K562 (cell line): Measurements from ENCODE around the gene CDKL4. TPM values are rescaled to one million over a fixed set of nuclear protein-coding genes. Genes with fewer than 3 reads are reported as not detected.

Experiments used
- ARID3B ChIP-seq: fragments of 250-450 bp; sonication (Bioruptor Pico); IDR thresholded peaks from 2 replicates; pipeline ENCODE4 v1.4.0; 2020; ENCODE audit warnings: borderline replicate concordance
- BCL6 ChIP-seq: fragments of 250-450 bp; sonication (Bioruptor Pico); IDR thresholded peaks from 2 replicates; pipeline ENCODE4 v1.4.0; 2020
- CBFA2T3 ChIP-seq: fragments of 450-650 bp; IDR thresholded peaks from 2 replicates; pipeline ENCODE4 v1.6.1; 2017
- CHD7 ChIP-seq: fragments of 200-600 bp; sonication (generic); IDR thresholded peaks from one replicate; pipeline ENCODE4 v1.6.1; 2012; ENCODE audit warnings: mild to moderate bottlenecking, low read depth, low read length, inconsistent platforms
- CXXC5 ChIP-seq: fragments of 250-450 bp; sonication (Bioruptor Pico); IDR thresholded peaks from 2 replicates; pipeline ENCODE4 v1.8.0; 2022; ENCODE audit warnings: inconsistent platforms, mild to moderate bottlenecking, moderate library complexity
- ESRRB ChIP-seq: fragments of 250-450 bp; sonication (Bioruptor Pico); IDR thresholded peaks from 2 replicates; pipeline ENCODE4 v1.5.0; 2020; ENCODE audit warnings: mild to moderate bottlenecking, moderate library complexity, borderline replicate concordance
- ETV1 ChIP-seq: fragments of 450-650 bp; conservative IDR thresholded peaks from 2 replicates; pipeline ENCODE4 v1.6.1; 2016; ENCODE audit warnings: missing genetic modification characterization, control low read depth, low read depth, missing compliant biosample characterization
- FOXK1 ChIP-seq: sonication (generic); formaldehyde crosslinking; IDR thresholded peaks from 2 replicates; pipeline ENCODE4 v1.8.0; 2022; ENCODE audit warnings: missing genetic modification reagents, mild to moderate bottlenecking, borderline replicate concordance
- HSF4 ChIP-seq: fragments of 250-450 bp; sonication (Bioruptor Pico); IDR thresholded peaks from 2 replicates; pipeline ENCODE4 v2.1.2; 2022; ENCODE audit warnings: mild to moderate bottlenecking, moderate library complexity, borderline replicate concordance
- MAFF ChIP-seq: IDR thresholded peaks from 2 replicates; pipeline ENCODE4 v1.6.1; 2012; ENCODE audit warnings: low read length, improper control_type of control experiment
- MEIS2 ChIP-seq: fragments of 450-650 bp; IDR thresholded peaks from 2 replicates; pipeline ENCODE4 v1.6.1; 2014; ENCODE audit warnings: mild to moderate bottlenecking; ENCODE audit not compliant: partially characterized antibody
- RHOXF2B ChIP-seq: fragments of 250-450 bp; sonication (Bioruptor Pico); conservative IDR thresholded peaks from 2 replicates; pipeline ENCODE4 v1.5.1; 2021
- XRCC4 ChIP-seq: IDR thresholded peaks from one replicate; pipeline ENCODE4 v1.6.1; 2011; ENCODE audit not compliant: insufficient read depth, insufficient read length; ENCODE audit errors: extremely low read depth
- ZBTB12 ChIP-seq: fragments of 250-450 bp; sonication (Bioruptor Pico); IDR thresholded peaks from 2 replicates; pipeline ENCODE4 v1.4.0; 2020
- ZC3H11A ChIP-seq: IDR thresholded peaks from 2 replicates; pipeline ENCODE4 v1.6.1; 2012; ENCODE audit warnings: low read depth, low read length, improper control_type of control experiment
- polyA plus RNA-seq, 8 experiments: library from polyadenylated mRNA; depleted of rRNA in 4 of 8; stranded (reverse) in 5 of 8; unstranded in 3 of 8; fragments of >200 nt; fragmentation: Nextera tagmentation in 2 of 8; fragmentation: Illumina TruSeq in 1 of 8; extraction: Ambion mirVana in 2 of 8; extraction: Trizol in 1 of 8; gene quantifications; 2 replicates each; pipeline versions ENCODE4 v1.2.1 to v1.2.3, GENCODE V29; 2011 to 2014; ENCODE audit warnings: inconsistent platforms in 1 of 8, missing spikeins in 1 of 8
- total RNA-seq, 7 experiments: library from RNA; depleted of rRNA in 6 of 7; stranded (reverse); fragments of >200 nt in 6 of 7; fragmentation: Illumina TruSeq in 2 of 7; extraction: Trizol in 2 of 7; gene quantifications; 2 replicates each; pipeline versions ENCODE4 v1.2.1 to v1.2.3, GENCODE V29; 2011 to 2021; ENCODE audit warnings: low replicate concordance in 1 of 7

Gene CDKL4
- total and polyA plus RNA-seq, 9 of the 15 experiments (the other 6 are each of a cell fraction or from before 2014, with no cell fraction given): not detected

GRCh38 chr2:39150102-39150562, 93.6 kb downstream of the CDKL4 start (continued):
- no peak for TF ChIP-seq CHD7
- peak; percentile 94 for TF ChIP-seq HSF4 (CRISPR knock-in tag)
- peak; percentile 88 for TF ChIP-seq ZBTB12 (CRISPR knock-in tag)
- no peak for TF ChIP-seq ESRRB (CRISPR knock-in tag)
- peak; percentile 24 for TF ChIP-seq MEIS2
- peak; percentile 95; the same call in 1 of the 2 replicates for TF ChIP-seq ARID3B (CRISPR knock-in tag)
- TF ChIP-seq MAFF: no peak
- peak; percentile 96 for TF ChIP-seq CXXC5 (CRISPR knock-in tag)
- TF ChIP-seq CBFA2T3: peak; percentile 70
- TF ChIP-seq BCL6: peak; percentile 96
- TF ChIP-seq ETV1 (tag): peak; percentile 53; the same call in 1 of the 2 replicates
- peak; percentile 93 for TF ChIP-seq RHOXF2B
- TF ChIP-seq XRCC4: no peak
- no peak for TF ChIP-seq FOXK1 (CRISPR knock-in tag)
- TF ChIP-seq ZC3H11A: no peak
